ENCODE results near the gene BEST3. TPM values are rescaled to one million over a fixed set of nuclear protein-coding genes. Genes with fewer than 3 reads are reported as not detected.
A peak's percentile ranks its signal among the peaks of the same experiment; 100 is the strongest.

Gene BEST3
- total RNA-seq, 1 donor from 2014 or later, result 0.77 TPM

GRCh38 chr12:69732088-69732487 lies 33.0 kb upstream of the BEST3 start:
- no peak for DNase-seq (ENCODE audit: extremely low spot score, unreplicated experiment)
- no peaks in the 10 kb centered on the region for H3K36me3 Mint-ChIP-seq
- peaks cover 19% of the 10 kb centered on the region for H3K27me3 Mint-ChIP-seq
- no peaks in the 10 kb centered on the region for H3K4me1 Mint-ChIP-seq (ENCODE audit: unreplicated experiment)
- H3K27ac Mint-ChIP-seq, result peak overlapping the region; percentile 54
- H3K4me3 Mint-ChIP-seq, result peak overlapping the region; percentile 42
- H3K9me3 Mint-ChIP-seq, result no peaks in the 10 kb centered on the region
- no peak for TF ChIP-seq CTCF (conservative IDR thresholded peaks at IDR 0.05)

GRCh38 chr12:69726922-69727321 lies 27.8 kb upstream of the BEST3 start:
- Mint-ChIP-seq H3K36me3 (no peaks in the 10 kb centered on the region), H3K9me3 (peaks cover 5% of the 10 kb centered on the region), H3K27me3 (no peaks in the 10 kb centered on the region), H3K27ac (no peak overlapping the region), H3K4me1 (ENCODE audit: unreplicated experiment) (peaks cover 4% of the 10 kb centered on the region), H3K4me3 (no peak overlapping the region)
- no peak for DNase-seq (ENCODE audit: extremely low spot score, unreplicated experiment)
- TF ChIP-seq CTCF (conservative IDR thresholded peaks at IDR 0.05), result no peak

- Mint-ChIP-seq H3K27ac (no peak overlapping the region), H3K36me3 (no peaks in the 10 kb centered on the region), H3K27me3 (no peaks in the 10 kb centered on the region), H3K4me3 (no peak overlapping the region), H3K4me1 (ENCODE audit: unreplicated experiment) (no peaks in the 10 kb centered on the region), H3K9me3 (peaks cover 5% of the 10 kb centered on the region)
- TF ChIP-seq CTCF (conservative IDR thresholded peaks at IDR 0.05), result no peak
- no peak for DNase-seq (ENCODE audit: extremely low spot score, unreplicated experiment)
These were observed 21.6 kb upstream of the BEST3 start for GRCh38 chr12:69720750-69721149.

- H3K36me3 Mint-ChIP-seq, result no peaks in the 10 kb centered on the region
- no peak overlapping the region for H3K27ac Mint-ChIP-seq
- H3K4me3 Mint-ChIP-seq, result no peak overlapping the region
- no peaks in the 10 kb centered on the region for H3K9me3 Mint-ChIP-seq
- no peaks in the 10 kb centered on the region for H3K4me1 Mint-ChIP-seq (ENCODE audit: unreplicated experiment)
- no peaks in the 10 kb centered on the region for H3K27me3 Mint-ChIP-seq
- DNase-seq (ENCODE audit: extremely low spot score, unreplicated experiment), result no peak
- TF ChIP-seq CTCF (conservative IDR thresholded peaks at IDR 0.05), result no peak
These were observed 20.5 kb upstream of the BEST3 start for GRCh38 chr12:69719336-69720316.

- no peak overlapping the region for H3K4me3 Mint-ChIP-seq
- TF ChIP-seq CTCF (conservative IDR thresholded peaks at IDR 0.05), result no peak
These were observed 15.4 kb upstream of the BEST3 start for GRCh38 chr12:69714542-69714941.

More at GRCh38 chr12:69714542-69714941, 15.4 kb upstream of the BEST3 start:
- Mint-ChIP-seq H3K9me3 (peaks cover 4% of the 10 kb centered on the region), H3K4me1 (ENCODE audit: unreplicated experiment) (no peaks in the 10 kb centered on the region), H3K27ac (no peak overlapping the region), H3K36me3 (no peaks in the 10 kb centered on the region), H3K27me3 (no peaks in the 10 kb centered on the region)
- DNase-seq (ENCODE audit: extremely low spot score, unreplicated experiment), result no peak
